Body of pancreas (tissue), 4 donors: Measurements from ENCODE around the gene TGM4. TPM values are rescaled to one million over a fixed set of nuclear protein-coding genes. Genes with fewer than 3 reads are reported as not detected.
A peak's percentile ranks its signal among the peaks of the same experiment; 100 is the strongest.

Source experiments
- ATAC-seq: fragments of 150-250 bp; one replicate; pipeline ENCODE4 v1.9.1; 2016
- DNase-seq, 4 donors: peaks; one replicate each; pipeline ENCODE4 v3.0.0-alpha.2; 2019
- H3K27ac ChIP-seq, 4 donors: fragments of 200-600 bp; sonication (generic); 1 replicate in 3 of 4; 2 replicates in 1 of 4; pipeline versions ENCODE4 v1.5.1 to v1.6.1; 2016 to 2019; ENCODE audit warnings: mild to moderate bottlenecking in 1 of 4, mixed read lengths in 1 of 4, moderate library complexity in 1 of 4
- H3K27me3 ChIP-seq, 2 donors: fragments of 200-600 bp; sonication (generic); one replicate each; pipeline ENCODE4 v1.6.0; 2016; ENCODE audit warnings: mild to moderate bottlenecking in 1 of 2
- H3K36me3 ChIP-seq, 2 donors: fragments of 200-600 bp; sonication (generic); replicated peaks in 1 of 2; 2 replicates each; pipeline ENCODE4 v1.5.1; 2016; ENCODE audit warnings: low read depth in 2 of 2; ENCODE audit not compliant: insufficient read depth in 1 of 2
- H3K4me1 ChIP-seq: fragments of 200-600 bp; sonication (generic); one replicate; pipeline ENCODE4 v1.6.0; 2016
- H3K4me3 ChIP-seq, 2 donors: fragments of 200-600 bp; sonication (generic); 1 replicate in 1 of 2; 2 replicates in 1 of 2; pipeline ENCODE4 v1.5.1; 2016 to 2019
- H3K9me3 ChIP-seq, 3 donors: fragments of 200-600 bp; sonication (generic); 1 replicate in 2 of 3; 2 replicates in 1 of 3; pipeline ENCODE4 v1.5.1; 2016
- POLR2A ChIP-seq, 3 donors: fragments of 450-650 bp; IDR thresholded peaks; one replicate each; pipeline ENCODE4 v1.6.1; 2016; ENCODE audit warnings: antibody characterized with exemption in 3 of 3, mild to moderate bottlenecking in 2 of 3
- WGBS, 2 donors: methylation state at CpG; one replicate each; pipeline ENCODE4 v1.1.5; 2017; 5-methylcytosine and 5-hydroxymethylcytosine counted together
- intact Hi-C: fragments of 100-400 bp; cut with DNase I; formaldehyde crosslinking; loops from one replicate; pipeline ENCODE4 v1.15.1; 2023
- total RNA-seq, 2 donors: library from RNA; depleted of rRNA; stranded (reverse); fragments of >200 nt; gene quantifications; one replicate each; pipeline ENCODE4 v1.1.0, GENCODE V29; 2016
- TF ChIP-seq, protein P1 (sequence below), 7 experiments: fragments of 450-650 bp in 4 of 7; fragments of 200-600 bp in 3 of 7; sonication (generic) in 3 of 7; IDR thresholded peaks; one replicate each; pipeline ENCODE4 v1.5.1; 2016 to 2019; ENCODE audit warnings: antibody characterized with exemption in 7 of 7

The TGM4 gene
- total RNA-seq, 2 donors from 2014 or later = not detected

DNA sequence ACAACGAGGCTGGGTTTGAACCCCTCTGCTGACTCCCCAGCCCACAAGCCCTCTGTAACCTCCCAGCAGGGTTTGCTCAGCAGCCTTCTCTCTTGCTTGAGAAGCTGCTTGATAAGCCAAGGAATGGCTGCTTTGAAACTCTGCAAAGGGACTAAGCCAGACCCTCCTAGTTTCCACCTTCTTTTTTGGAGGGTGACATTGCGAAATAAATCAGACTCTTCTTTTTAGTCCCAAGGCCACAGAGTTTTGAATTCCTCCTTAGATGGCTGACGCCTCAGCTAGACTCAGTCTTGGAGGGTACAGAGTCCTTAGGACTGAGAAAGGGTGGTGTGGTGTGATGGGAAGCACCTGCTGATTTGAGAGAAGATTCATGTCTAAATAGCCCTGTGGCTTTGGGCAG, 1.2 kb downstream of the TGM4 start:
- H3K4me1 ChIP-seq = peaks cover 3% of the 10 kb centered on the region
- ATAC-seq (no peak), DNase-seq (no peak)
- H3K9me3 ChIP-seq = no peaks in the 10 kb centered on the region
- no peaks in the 10 kb centered on the region for H3K36me3 ChIP-seq
- TF ChIP-seq, protein P1, sequence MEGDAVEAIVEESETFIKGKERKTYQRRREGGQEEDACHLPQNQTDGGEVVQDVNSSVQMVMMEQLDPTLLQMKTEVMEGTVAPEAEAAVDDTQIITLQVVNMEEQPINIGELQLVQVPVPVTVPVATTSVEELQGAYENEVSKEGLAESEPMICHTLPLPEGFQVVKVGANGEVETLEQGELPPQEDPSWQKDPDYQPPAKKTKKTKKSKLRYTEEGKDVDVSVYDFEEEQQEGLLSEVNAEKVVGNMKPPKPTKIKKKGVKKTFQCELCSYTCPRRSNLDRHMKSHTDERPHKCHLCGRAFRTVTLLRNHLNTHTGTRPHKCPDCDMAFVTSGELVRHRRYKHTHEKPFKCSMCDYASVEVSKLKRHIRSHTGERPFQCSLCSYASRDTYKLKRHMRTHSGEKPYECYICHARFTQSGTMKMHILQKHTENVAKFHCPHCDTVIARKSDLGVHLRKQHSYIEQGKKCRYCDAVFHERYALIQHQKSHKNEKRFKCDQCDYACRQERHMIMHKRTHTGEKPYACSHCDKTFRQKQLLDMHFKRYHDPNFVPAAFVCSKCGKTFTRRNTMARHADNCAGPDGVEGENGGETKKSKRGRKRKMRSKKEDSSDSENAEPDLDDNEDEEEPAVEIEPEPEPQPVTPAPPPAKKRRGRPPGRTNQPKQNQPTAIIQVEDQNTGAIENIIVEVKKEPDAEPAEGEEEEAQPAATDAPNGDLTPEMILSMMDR (IDR thresholded peaks at IDR 0.05) = no peak
- TF ChIP-seq POLR2A (IDR thresholded peaks at IDR 0.05) = no peak
- no peaks in the 10 kb centered on the region for H3K27me3 ChIP-seq
- WGBS, 2 donors = 48 to 61% methylated on average over 3 of the region's 3 CpGs
- no peak overlapping the region for H3K27ac ChIP-seq
- intact Hi-C loops = no loop called here
- no peak overlapping the region for H3K4me3 ChIP-seq

DNA sequence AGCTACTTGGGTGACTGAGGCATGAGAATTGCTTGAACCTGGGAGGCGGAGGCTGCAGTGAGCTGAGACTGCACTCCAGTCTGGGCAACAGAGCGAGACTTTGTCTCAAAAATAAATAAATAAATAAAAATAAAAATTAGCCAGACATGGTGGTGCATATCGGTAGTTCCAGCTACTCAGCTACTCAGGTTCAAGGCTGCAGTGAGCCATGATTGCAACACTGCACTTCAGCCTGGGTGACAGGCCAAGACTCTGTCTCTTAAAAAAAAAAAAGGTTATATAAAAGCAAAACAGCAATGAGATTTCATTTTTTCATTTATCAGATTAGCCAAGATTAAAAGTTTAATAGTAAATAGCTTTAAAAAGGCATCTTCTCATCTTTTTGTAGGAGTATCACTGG, 2.9 kb downstream of the TGM4 start:
- intact Hi-C loops = no loop called here
- DNase-seq = no peak
- no peak for ATAC-seq
- Histone ChIP-seq H3K4me1 (no peaks in the 10 kb centered on the region), H3K4me3 (no peak overlapping the region), H3K9me3 (no peaks in the 10 kb centered on the region), H3K27me3 (no peaks in the 10 kb centered on the region), H3K27ac (no peak overlapping the region), H3K36me3 (no peaks in the 10 kb centered on the region)
- TF ChIP-seq POLR2A (IDR thresholded peaks at IDR 0.05) = no peak
- TF ChIP-seq, protein P1 (IDR thresholded peaks at IDR 0.05) = no peak
- WGBS, 2 donors = 68 to 70% methylated on average over 3 of the region's 3 CpGs

DNA sequence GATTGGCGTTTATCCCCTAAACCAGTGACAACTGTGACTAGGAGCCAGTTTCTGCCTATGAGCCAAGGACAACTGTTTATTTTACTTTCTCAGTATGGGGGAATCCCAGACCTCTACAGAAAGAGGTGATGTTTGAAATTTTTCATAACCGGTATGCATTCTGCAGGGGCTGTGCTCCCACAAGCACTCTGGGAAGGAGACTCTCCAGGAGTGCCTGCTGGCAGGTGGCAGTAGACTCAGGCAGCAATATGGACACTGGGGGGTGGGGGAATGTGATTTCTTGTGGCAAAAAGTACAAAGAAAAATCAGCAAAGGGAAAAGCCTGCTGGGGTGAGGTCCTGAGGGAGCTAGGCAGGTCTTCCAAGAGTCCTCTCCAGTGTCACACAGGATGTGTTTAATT, 5.9 kb downstream of the TGM4 start:
- no peak overlapping the region for H3K4me3 ChIP-seq
- 48 to 59% methylated on average over 2 of the region's 2 CpGs for WGBS, 2 donors
- no peak for TF ChIP-seq POLR2A (IDR thresholded peaks at IDR 0.05)
- TF ChIP-seq, protein P1 (IDR thresholded peaks at IDR 0.05) = no peak
- no peak for DNase-seq
- intact Hi-C loops = no loop called here
- no peaks in the 10 kb centered on the region for H3K27me3 ChIP-seq
- ATAC-seq = no peak
- no peaks in the 10 kb centered on the region for H3K4me1 ChIP-seq
- H3K9me3 ChIP-seq = no peaks in the 10 kb centered on the region
- H3K27ac ChIP-seq = no peak overlapping the region
- no peaks in the 10 kb centered on the region for H3K36me3 ChIP-seq

DNA sequence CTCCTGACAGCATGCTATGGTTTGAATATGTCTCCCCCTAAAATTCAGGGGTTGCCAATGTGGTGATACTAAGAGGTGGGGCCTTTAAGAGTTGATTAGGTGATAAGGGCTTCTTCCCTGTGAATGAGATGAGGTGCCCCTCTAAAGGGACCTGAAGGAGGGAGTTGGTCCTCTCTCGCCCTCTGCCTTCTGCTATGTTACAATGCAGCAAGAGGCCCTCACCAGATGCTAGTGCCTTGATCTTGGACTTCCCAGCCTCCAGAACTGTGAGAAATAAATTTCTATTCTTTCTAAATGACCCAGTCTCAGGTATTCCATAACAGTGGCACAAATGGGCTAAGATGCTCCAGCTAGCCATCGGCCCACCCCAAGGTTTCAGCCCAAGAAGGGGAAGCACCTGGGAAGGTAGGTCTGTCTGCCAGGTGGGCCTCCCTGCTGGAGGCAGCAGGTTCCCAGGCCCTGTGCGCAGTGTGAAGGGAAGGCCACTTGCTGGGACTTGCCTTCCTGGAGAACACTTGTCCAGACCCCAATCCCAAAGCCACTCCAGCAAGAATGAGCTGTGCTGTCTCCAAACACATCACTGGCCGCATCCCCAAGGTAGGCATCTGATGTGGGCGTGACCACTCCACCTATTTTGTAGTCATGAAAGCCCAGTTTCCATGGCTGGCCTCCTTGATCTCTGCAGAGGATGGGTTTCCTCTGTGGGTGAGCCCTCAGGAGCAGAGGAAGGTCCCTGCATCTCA, 9.0 kb downstream of the TGM4 start:
- no peaks in the 10 kb centered on the region for H3K9me3 ChIP-seq
- DNase-seq = no peak
- ATAC-seq = no peak
- no peak overlapping the region for H3K27ac ChIP-seq
- no peak overlapping the region for H3K4me3 ChIP-seq
- 74 to 85% methylated on average over 4 to 5 of the region's 5 CpGs for WGBS, 2 donors
- intact Hi-C loops = no loop called here
- no peaks in the 10 kb centered on the region for H3K4me1 ChIP-seq
- TF ChIP-seq POLR2A (IDR thresholded peaks at IDR 0.05) = no peak
- TF ChIP-seq, protein P1 (IDR thresholded peaks at IDR 0.05) = no peak
- H3K27me3 ChIP-seq = no peaks in the 10 kb centered on the region
- no peaks in the 10 kb centered on the region for H3K36me3 ChIP-seq

DNA sequence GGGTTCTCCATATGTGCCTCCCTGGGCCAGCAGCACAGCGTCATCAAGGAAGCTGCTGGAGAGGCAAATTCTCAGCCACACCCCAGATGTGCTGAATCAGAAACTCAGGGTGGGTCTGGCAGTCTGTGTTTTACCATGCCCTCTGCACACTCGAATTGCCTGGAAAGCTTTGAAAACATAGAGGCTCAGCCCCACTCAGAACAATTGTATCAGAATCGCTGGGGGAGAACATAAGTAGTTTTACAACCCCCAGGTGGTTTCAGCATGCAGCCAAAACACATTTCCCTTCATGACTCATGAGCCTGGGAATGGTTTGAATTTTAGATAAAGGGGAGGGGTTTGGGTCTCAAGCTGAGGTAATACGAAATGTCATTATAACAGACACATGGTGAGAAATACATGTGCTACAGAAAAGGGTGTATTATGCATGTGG, 9.6 kb downstream of the TGM4 start:
- intact Hi-C loops = no loop called here
- 32 to 37% methylated on average over 4 of the region's 4 CpGs for WGBS, 2 donors
- Histone ChIP-seq H3K4me1 (no peaks in the 10 kb centered on the region), H3K4me3 (no peak overlapping the region), H3K27me3 (no peaks in the 10 kb centered on the region), H3K27ac (no peak overlapping the region), H3K36me3 (no peaks in the 10 kb centered on the region), H3K9me3 (no peaks in the 10 kb centered on the region)
- TF ChIP-seq POLR2A (IDR thresholded peaks at IDR 0.05) = no peak
- TF ChIP-seq, protein P1 (IDR thresholded peaks at IDR 0.05) = no peak
- peak; percentile 33 for ATAC-seq
- no peak for DNase-seq
